Coronary artery (tissue), 2 donors: ENCODE results near the gene THRA.

Experiments used
- DNase-seq: peaks from one replicate; pipeline ENCODE4 v3.0.0-alpha.2; 2017; ENCODE audit warnings: low spot score
- H3K27ac ChIP-seq, 2 donors: fragments of 200-600 bp; sonication (generic); one replicate each; pipeline ENCODE4 v1.5.1; 2016 to 2019
- H3K4me3 ChIP-seq: fragments of 200-600 bp; sonication (generic); 2 replicates; pipeline ENCODE4 v1.5.1; 2016; ENCODE audit warnings: mild to moderate bottlenecking, moderate library complexity
- TF ChIP-seq, protein P1 (sequence below): fragments of 200-600 bp; sonication (generic); IDR thresholded peaks from one replicate; pipeline ENCODE4 v1.5.1; 2019; ENCODE audit warnings: antibody characterized with exemption

The THRA gene

GRCh38 chr17:40023590-40024292 is 39.0 kb upstream of the THRA start:
- no peak overlapping the region for H3K27ac ChIP-seq
- TF ChIP-seq, protein P1, sequence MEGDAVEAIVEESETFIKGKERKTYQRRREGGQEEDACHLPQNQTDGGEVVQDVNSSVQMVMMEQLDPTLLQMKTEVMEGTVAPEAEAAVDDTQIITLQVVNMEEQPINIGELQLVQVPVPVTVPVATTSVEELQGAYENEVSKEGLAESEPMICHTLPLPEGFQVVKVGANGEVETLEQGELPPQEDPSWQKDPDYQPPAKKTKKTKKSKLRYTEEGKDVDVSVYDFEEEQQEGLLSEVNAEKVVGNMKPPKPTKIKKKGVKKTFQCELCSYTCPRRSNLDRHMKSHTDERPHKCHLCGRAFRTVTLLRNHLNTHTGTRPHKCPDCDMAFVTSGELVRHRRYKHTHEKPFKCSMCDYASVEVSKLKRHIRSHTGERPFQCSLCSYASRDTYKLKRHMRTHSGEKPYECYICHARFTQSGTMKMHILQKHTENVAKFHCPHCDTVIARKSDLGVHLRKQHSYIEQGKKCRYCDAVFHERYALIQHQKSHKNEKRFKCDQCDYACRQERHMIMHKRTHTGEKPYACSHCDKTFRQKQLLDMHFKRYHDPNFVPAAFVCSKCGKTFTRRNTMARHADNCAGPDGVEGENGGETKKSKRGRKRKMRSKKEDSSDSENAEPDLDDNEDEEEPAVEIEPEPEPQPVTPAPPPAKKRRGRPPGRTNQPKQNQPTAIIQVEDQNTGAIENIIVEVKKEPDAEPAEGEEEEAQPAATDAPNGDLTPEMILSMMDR, result no peak
- no peak overlapping the region for H3K4me3 ChIP-seq
- DNase-seq, result no peak

DNA sequence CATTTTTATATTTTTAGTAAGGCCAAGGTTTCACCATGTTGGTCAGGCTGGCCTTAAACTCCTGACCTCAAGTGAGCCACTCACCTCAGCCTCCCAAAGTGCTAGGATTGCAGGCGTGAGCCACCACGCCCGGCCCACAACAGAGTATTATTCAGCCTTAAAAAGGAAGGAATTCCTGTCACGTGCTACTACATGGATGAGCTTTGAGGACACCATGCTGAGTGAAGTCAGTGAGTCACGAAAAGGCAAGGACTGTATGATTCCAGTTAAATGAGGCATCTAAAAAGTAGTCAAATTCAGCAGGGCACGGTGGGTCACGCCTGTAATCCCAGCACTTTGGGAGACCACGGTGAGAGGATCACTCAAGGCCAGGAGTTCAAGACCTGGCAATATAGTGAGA is 37.9 kb upstream of the THRA start:
- Histone ChIP-seq H3K4me3 (no peak overlapping the region), H3K27ac (no peak overlapping the region)
- TF ChIP-seq, protein P1, result no peak
- no peak for DNase-seq

GRCh38 chr17:40025559-40025958 is 37.2 kb upstream of the THRA start:
- TF ChIP-seq, protein P1, result no peak
- Histone ChIP-seq H3K4me3 (no peak overlapping the region), H3K27ac (no peak overlapping the region)
- no peak for DNase-seq

DNA sequence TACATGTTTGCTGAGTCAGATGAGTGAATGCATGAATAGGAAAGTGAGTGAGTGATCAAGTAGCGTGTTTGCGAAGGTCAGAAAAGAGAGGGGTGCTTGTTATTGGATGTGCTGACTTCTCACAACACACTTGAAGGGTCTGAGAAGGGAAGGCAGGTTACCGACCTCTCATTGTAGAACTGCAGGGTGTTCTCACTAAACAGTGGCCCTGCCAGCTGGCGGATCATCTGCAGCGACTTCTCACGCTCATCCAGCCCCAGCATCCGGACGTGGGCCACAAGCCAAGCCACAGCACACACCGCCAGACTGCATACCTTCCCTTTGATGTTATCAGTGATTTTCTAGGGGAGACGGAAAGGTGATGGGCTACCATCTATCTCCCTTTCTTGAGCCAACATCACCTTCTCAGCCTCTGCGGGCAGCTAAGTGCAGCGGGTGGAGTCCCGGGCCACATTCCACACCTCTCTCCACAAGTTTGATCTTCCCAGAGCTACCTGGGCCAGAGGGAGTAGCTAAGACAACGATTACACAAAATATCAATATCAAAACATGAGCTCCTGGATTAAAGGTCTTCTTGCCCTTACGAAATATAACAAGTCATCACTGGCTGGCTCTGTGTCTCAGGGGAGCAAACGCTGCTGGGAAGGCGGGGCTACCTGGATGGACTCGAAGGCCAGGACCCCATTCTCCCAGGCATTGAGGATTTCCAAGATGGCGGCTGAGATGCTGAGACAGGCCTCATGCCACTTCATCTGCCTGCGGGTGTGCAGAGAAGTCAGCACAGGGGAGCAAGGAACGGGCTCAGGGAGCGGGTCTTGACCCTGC is 36.6 kb upstream of the THRA start:
- Histone ChIP-seq H3K4me3 (no peak overlapping the region), H3K27ac (no peak overlapping the region)
- TF ChIP-seq, protein P1, result no peak
- DNase-seq, result no peak

DNA sequence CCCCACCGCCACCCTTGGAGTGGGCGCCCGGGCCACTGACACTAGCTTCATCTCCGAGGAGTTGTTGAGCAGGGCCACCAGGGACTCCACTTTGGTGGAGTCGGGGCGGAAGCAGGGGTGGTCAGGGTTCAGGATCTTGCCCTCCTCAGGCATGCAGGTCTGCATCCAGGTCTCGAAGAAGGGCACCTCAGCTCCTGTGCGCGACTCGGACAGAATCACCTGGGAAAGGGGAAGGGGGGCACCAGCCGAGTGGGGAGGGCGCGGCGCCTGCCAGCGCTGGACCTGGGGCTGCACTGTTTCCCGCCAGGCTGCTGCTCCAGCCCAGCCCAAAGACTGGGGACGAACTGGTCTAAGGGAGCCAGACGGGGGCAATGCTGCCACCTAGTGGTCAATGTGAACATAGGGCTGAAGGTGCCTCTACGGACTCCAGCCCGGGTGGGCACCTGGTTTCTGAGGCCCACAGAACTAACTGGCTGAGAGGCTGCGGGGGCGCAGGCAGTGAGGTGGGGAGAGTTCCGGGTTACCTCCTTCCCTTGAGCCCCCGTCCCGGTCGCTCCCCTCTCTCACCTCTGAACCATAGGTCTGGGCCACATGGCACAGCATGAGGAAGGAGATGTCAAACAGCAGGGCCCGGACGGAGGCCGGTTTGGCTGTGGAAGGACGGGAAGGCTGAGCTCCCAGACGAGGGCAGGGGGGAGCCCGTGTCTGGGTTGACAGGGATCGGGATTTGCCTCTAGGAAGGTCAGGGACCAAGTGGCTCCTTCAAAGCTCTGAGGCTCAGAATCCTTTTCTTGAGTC is 35.8 kb upstream of the THRA start:
- no peak overlapping the region for H3K27ac ChIP-seq
- TF ChIP-seq, protein P1, result peak; percentile 90

DNA sequence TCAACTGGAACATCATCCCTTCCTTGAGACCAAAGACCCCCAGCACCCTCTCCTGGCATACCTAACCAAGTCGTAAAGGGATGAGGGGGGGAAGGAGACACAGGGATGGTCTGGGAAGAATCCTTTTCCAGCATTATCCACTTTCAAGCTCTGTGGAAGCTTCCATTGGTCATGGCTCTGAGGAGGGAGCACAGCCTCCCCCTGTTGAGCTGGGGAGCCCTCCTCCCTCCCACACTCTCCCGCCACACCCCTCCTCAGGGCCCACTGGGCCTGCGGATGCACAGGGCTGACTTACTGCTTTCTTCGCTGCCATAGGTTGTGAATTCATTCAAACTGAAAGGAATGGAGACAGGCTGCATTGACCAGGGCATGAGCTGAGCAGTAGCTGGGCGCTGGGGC is 35.2 kb upstream of the THRA start:
- no peak overlapping the region for H3K4me3 ChIP-seq
- H3K27ac ChIP-seq, result no peak overlapping the region
- TF ChIP-seq, protein P1, result no peak
- no peak for DNase-seq

More for the DNA sequence above, 35.8 kb upstream of the THRA start:
- DNase-seq, result no peak
- H3K4me3 ChIP-seq, result no peak overlapping the region
